Lung (tissue), 12 donors: ENCODE measurements around the gene CENPE. TPM values are rescaled to one million over a fixed set of nuclear protein-coding genes. Genes with fewer than 3 reads are reported as not detected.
A peak's percentile ranks its signal among the peaks of the same experiment; 100 is the strongest.

Experiments
- ATAC-seq: fragments of 200-7000 bp; cut with Tn5 transposase; one replicate; pipeline ENCODE4 v1.9.1; 2020; ENCODE audit warnings: moderate number of reproducible peaks; ENCODE audit not compliant: insufficient read depth, low FRiP score
- DNase-seq, 3 donors: peaks; one replicate each; pipeline ENCODE4 v3.0.0-alpha.2; 2013 to 2017
- H3K27ac ChIP-seq, 2 donors: one replicate each; pipeline ENCODE4 v1.5.1; 2013; ENCODE audit warnings: mild to moderate bottlenecking in 2 of 2, moderate library complexity in 2 of 2, control low read depth in 1 of 2, inconsistent platforms in 1 of 2, low read depth in 1 of 2, low read length in 1 of 2
- H3K27me3 ChIP-seq, 3 donors: one replicate each; pipeline ENCODE4 v1.5.1; 2013; ENCODE audit warnings: low read length in 2 of 3; ENCODE audit not compliant: control insufficient read depth in 3 of 3, insufficient read depth in 3 of 3
- H3K36me3 ChIP-seq, 4 donors: one replicate each; pipeline ENCODE4 v1.5.1; 2013; ENCODE audit warnings: low read length in 4 of 4, mild to moderate bottlenecking in 1 of 4, moderate library complexity in 1 of 4; ENCODE audit not compliant: control insufficient read depth in 4 of 4, insufficient read depth in 4 of 4
- H3K4me1 ChIP-seq, 5 donors: one replicate each; pipeline ENCODE4 v1.5.1; 2013; ENCODE audit warnings: low read length in 5 of 5, mild to moderate bottlenecking in 2 of 5, moderate library complexity in 1 of 5; ENCODE audit not compliant: control insufficient read depth in 5 of 5, insufficient read depth in 5 of 5
- H3K4me3 ChIP-seq: one replicate; pipeline ENCODE4 v1.5.1; 2013; ENCODE audit warnings: mild to moderate bottlenecking, control low read depth, moderate library complexity
- H3K9ac ChIP-seq, 2 donors: one replicate each; pipeline ENCODE4 v1.5.1; 2013; ENCODE audit warnings: low read length in 2 of 2, control low read depth in 1 of 2; ENCODE audit not compliant: insufficient read depth in 1 of 2
- H3K9me3 ChIP-seq, 4 donors: one replicate each; pipeline ENCODE4 v1.5.1; 2013; ENCODE audit warnings: low read length in 3 of 4, mild to moderate bottlenecking in 1 of 4, moderate library complexity in 1 of 4; ENCODE audit not compliant: control insufficient read depth in 4 of 4, insufficient read depth in 3 of 4
- WGBS, 2 donors: extraction: QIAGEN DNeasy Blood & Tissue Kit; methylation state at CpG; one replicate each; pipeline ENCODE4 v1.1.7; 2013; 5-methylcytosine and 5-hydroxymethylcytosine counted together
- polyA plus RNA-seq, 2 donors: library from polyadenylated mRNA; stranded (reverse); fragments of 200-250 nt; gene quantifications; one replicate each; pipeline ENCODE4 v1.2.1, GENCODE V29; 2013
- total RNA-seq, 2 donors: library from RNA; depleted of rRNA in 1 of 2; stranded (reverse); fragments of >200 nt in 1 of 2; gene quantifications; one replicate each; pipeline ENCODE4 v1.2.1, GENCODE V29; 2014 to 2021
- TF ChIP-seq, protein P1 (sequence below): IDR thresholded peaks from 2 replicates; pipeline ENCODE4 v1.5.1; 2012; ENCODE audit warnings: mild to moderate bottlenecking; ENCODE audit errors: control extremely low read depth, extremely low read depth
- donor health status: control.
- donor health status: control.
- donor health status: Bipolar disorder and iron deficiency.
- donor health status: healthy.
- donor health status: DM: yes; HTN: yes; CAD: no.

Gene CENPE
- total and polyA plus RNA-seq, 4 donors = 0.28 to 6.5 (median 0.85) TPM

DNA sequence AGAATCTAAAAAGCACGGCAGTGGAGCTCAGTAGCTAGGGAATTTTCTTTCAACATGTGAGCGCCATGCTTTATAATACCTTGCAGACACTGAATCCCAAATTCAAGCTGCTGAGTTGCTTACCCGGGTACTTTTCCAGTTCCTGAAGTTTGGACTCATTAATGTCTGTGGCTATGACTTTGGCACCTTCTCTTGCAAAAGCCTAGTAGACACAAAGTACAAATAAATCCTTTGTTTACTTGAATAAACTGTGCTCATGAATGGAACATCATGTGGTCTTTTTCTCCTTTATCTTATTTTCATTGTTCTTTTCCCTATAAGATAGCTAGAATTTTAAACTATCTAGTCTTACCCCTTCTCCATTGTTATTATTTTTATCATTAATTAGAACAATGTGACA is 103.1 kb downstream of the CENPE start:
- no peak overlapping the region for H3K9ac ChIP-seq
- WGBS, 2 donors = 88 to 92% methylated on average over 3 of the region's 3 CpGs
- H3K4me1 ChIP-seq = peaks cover 5 to 14% (median 6%) of the 10 kb centered on the region in 5 donors
- TF ChIP-seq, protein P1, sequence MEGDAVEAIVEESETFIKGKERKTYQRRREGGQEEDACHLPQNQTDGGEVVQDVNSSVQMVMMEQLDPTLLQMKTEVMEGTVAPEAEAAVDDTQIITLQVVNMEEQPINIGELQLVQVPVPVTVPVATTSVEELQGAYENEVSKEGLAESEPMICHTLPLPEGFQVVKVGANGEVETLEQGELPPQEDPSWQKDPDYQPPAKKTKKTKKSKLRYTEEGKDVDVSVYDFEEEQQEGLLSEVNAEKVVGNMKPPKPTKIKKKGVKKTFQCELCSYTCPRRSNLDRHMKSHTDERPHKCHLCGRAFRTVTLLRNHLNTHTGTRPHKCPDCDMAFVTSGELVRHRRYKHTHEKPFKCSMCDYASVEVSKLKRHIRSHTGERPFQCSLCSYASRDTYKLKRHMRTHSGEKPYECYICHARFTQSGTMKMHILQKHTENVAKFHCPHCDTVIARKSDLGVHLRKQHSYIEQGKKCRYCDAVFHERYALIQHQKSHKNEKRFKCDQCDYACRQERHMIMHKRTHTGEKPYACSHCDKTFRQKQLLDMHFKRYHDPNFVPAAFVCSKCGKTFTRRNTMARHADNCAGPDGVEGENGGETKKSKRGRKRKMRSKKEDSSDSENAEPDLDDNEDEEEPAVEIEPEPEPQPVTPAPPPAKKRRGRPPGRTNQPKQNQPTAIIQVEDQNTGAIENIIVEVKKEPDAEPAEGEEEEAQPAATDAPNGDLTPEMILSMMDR = no peak
- no peak overlapping the region for H3K4me3 ChIP-seq
- peaks cover 2 to 25% (median 12%) of the 10 kb centered on the region in 4 donors for H3K36me3 ChIP-seq
- no peaks in the 10 kb centered on the region for H3K27me3 ChIP-seq
- ATAC-seq (no peak), DNase-seq (no peak)
- no peak overlapping the region for H3K27ac ChIP-seq
- no peaks in the 10 kb centered on the region for H3K9me3 ChIP-seq

GRCh38 chr4:103092245-103092644 is 105.9 kb downstream of the CENPE start:
- ATAC-seq = no peak
- H3K4me1 ChIP-seq = peaks cover 0 to 2% (median 2%) of the 10 kb centered on the region in 5 donors
- H3K4me3 ChIP-seq = no peak overlapping the region
- H3K9ac ChIP-seq = no peak overlapping the region
- H3K36me3 ChIP-seq = peaks cover 11 to 44% (median 18%) of the 10 kb centered on the region in 4 donors
- H3K27ac ChIP-seq = no peak overlapping the region
- TF ChIP-seq, protein P1 = no peak
- no peaks in the 10 kb centered on the region for H3K27me3 ChIP-seq
- H3K9me3 ChIP-seq = no peaks in the 10 kb centered on the region
- DNase-seq = no peak

GRCh38 chr4:103091601-103092223 is 106.4 kb downstream of the CENPE start:
- Histone ChIP-seq H3K27me3 (no peaks in the 10 kb centered on the region), H3K4me3 (no peak overlapping the region), H3K27ac (no peak overlapping the region), H3K9ac (no peak overlapping the region), H3K9me3 (no peaks in the 10 kb centered on the region), H3K36me3 (peaks cover 14 to 48% (median 22%) of the 10 kb centered on the region in 4 donors), H3K4me1 (peaks cover 0 to 1% (median 0%) of the 10 kb centered on the region in 5 donors)
- ATAC-seq = no peak
- TF ChIP-seq, protein P1 = peak; percentile 46
- 71 to 74% methylated on average over 3 of the region's 3 CpGs for WGBS, 2 donors
- peak; percentile 39 to 81 (median 76) for DNase-seq

DNA sequence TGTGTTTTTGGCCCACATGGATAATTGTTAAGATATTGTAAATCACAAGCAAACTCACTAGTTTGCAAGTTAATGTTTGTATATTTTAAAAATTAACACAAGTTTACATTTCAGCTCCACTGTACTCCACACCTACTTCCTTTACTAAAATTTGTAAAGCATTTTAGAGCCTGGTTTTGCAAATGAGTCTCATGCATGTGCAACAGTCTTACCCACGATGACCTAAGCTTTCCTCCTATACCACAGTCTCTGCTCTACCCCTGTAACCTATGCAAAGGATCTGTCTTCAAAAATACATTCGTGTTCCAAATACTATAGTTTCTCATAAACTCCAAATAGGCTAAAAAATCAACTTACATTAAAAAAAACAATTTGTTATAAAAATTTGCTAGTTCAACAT is 108.7 kb downstream of the CENPE start:
- ATAC-seq = no peak
- no peak overlapping the region for H3K27ac ChIP-seq
- no peak for DNase-seq
- TF ChIP-seq, protein P1 = no peak
- WGBS, 2 donors = 72 to 77% methylated on average over 2 of the region's 2 CpGs
- no peaks in the 10 kb centered on the region for H3K27me3 ChIP-seq
- no peak overlapping the region for H3K4me3 ChIP-seq
- peaks cover 20 to 68% (median 30%) of the 10 kb centered on the region in 4 donors for H3K36me3 ChIP-seq
- no peak overlapping the region for H3K9ac ChIP-seq
- H3K9me3 ChIP-seq = no peaks in the 10 kb centered on the region
- H3K4me1 ChIP-seq = no peaks in the 10 kb centered on the region
